Measurements from ENCODE around the gene TDP1. TPM values are rescaled to one million over a fixed set of nuclear protein-coding genes. Genes with fewer than 3 reads are reported as not detected.
A peak's percentile ranks its signal among the peaks of the same experiment; 100 is the strongest.

Gene TDP1
- total RNA-seq, 1 donor from 2014 or later: 3.4 TPM

DNA sequence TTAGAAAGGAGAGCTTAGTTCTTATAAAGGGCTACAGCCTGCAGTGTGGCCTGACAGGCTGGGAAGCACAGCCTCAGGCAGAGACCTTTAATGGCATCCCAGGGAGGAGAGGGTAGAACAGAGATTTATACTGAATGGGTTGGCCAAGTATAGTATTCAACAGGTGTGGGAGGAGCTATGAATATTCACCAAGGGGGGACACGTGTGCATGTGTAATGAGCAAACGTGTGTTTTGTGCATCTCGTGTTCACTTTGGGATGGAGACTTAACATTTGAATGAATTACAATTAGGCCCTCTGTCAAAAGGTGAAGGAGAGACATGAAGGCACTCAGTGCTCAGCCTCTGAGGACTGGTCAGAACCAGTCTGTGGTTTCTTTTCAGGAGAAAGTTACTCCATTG lies 5.2 kb downstream of the TDP1 start:
- no peak for DNase-seq
- Histone ChIP-seq H3K9me3 (replicated peaks) (no peaks in the 10 kb centered on the region), H3K27me3 (ENCODE audit: low read depth) (no peaks in the 10 kb centered on the region), H3K4me3 (no peak overlapping the region), H3K4me1 (peaks cover 14% of the 10 kb centered on the region), H3K27ac (replicated peaks) (no peak overlapping the region), H3K36me3 (peaks cover 16% of the 10 kb centered on the region)
- TF ChIP-seq, protein P1, sequence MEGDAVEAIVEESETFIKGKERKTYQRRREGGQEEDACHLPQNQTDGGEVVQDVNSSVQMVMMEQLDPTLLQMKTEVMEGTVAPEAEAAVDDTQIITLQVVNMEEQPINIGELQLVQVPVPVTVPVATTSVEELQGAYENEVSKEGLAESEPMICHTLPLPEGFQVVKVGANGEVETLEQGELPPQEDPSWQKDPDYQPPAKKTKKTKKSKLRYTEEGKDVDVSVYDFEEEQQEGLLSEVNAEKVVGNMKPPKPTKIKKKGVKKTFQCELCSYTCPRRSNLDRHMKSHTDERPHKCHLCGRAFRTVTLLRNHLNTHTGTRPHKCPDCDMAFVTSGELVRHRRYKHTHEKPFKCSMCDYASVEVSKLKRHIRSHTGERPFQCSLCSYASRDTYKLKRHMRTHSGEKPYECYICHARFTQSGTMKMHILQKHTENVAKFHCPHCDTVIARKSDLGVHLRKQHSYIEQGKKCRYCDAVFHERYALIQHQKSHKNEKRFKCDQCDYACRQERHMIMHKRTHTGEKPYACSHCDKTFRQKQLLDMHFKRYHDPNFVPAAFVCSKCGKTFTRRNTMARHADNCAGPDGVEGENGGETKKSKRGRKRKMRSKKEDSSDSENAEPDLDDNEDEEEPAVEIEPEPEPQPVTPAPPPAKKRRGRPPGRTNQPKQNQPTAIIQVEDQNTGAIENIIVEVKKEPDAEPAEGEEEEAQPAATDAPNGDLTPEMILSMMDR (IDR thresholded peaks at IDR 0.05; ENCODE audit: borderline replicate concordance): no peak
- intact Hi-C loops (cut with micrococcal nuclease): no loop called here

DNA sequence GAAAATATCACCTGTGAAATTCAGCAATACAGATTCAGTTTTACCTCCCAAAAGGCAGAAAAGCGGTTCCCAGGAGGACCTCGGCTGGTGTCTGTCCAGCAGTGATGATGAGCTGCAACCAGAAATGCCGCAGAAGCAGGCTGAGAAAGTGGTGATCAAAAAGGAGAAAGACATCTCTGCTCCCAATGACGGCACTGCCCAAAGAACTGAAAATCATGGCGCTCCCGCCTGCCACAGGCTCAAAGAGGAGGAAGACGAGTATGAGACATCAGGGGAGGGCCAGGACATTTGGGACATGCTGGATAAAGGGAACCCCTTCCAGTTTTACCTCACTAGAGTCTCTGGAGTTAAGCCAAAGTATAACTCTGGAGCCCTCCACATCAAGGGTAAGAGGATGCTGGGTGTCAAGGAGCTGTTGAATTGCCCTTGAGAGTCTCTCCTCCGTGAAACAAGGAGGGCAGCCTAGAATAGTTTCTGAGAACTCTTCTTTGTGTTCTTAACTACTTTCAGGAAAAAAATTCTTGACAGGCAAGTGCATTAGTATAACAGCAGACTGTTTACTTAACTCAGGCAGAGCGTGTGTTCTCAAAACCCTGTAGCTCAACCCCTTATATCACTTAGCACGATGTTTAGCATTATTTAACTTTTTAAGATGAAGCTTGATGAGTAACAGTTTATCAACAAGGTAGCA lies 7.7 kb downstream of the TDP1 start:
- Histone ChIP-seq H3K4me3 (no peak overlapping the region), H3K27me3 (ENCODE audit: low read depth) (no peaks in the 10 kb centered on the region), H3K9me3 (replicated peaks) (no peaks in the 10 kb centered on the region), H3K4me1 (peaks cover 8% of the 10 kb centered on the region), H3K36me3 (peaks cover 25% of the 10 kb centered on the region), H3K27ac (replicated peaks) (no peak overlapping the region)
- DNase-seq: no peak
- TF ChIP-seq, protein P1 (IDR thresholded peaks at IDR 0.05; ENCODE audit: borderline replicate concordance): no peak
- intact Hi-C loops (cut with micrococcal nuclease): no loop called here

DNA sequence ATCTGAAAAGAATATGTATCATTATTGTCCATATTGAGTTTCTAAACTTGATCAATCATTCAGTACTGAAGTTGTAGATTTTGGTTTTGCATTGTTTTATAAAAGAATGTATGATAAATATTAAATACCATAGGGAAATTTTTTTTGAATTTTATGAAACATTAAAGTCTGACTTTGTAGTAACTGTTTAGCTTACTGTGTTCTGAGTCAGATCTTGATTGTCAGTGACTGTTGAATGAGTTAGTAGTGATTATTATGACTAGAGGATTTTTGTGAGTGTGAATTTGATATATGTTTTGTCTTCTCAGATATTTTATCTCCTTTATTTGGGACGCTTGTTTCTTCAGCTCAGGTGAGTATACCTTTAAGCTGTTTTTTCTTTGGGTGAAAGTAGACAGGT lies 10.1 kb downstream of the TDP1 start:
- peaks cover 36% of the 10 kb centered on the region for H3K36me3 ChIP-seq
- no peak overlapping the region for H3K4me3 ChIP-seq
- no peak overlapping the region for H3K27ac ChIP-seq (replicated peaks)
- TF ChIP-seq, protein P1 (IDR thresholded peaks at IDR 0.05; ENCODE audit: borderline replicate concordance): no peak
- DNase-seq: no peak
- no peaks in the 10 kb centered on the region for H3K9me3 ChIP-seq (replicated peaks)
- intact Hi-C loops (cut with micrococcal nuclease): no loop called here
- peaks cover 8% of the 10 kb centered on the region for H3K4me1 ChIP-seq
- no peaks in the 10 kb centered on the region for H3K27me3 ChIP-seq (ENCODE audit: low read depth)

DNA sequence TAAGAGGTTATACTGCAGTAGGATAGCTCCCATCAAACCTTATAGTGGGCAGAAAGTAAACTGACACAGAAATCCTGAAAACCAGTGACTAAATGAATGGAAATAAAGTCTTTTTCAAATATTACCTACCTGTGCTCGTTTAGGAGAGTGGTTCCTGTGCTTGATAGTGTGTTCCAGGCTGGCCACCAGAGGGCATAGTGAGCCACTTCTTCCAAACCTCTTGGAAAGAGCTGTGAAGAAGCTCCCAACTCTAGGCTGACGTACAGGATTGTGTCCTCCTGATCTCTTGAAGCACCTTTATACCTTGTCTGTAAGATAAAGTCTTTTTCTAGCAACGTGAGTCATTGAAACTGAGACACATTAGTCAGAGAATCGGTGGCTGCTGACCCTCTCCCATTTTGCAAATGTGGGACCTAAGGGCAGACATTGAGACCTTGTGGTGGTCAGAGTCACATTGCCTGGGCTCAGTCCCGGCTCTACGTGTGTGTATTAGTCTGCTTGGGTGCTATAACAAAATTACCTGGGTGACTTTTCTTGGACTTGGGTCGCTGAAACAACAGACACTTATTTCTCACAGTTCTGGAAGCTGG lies 17.6 kb downstream of the TDP1 start:
- TF ChIP-seq, protein P1 (IDR thresholded peaks at IDR 0.05; ENCODE audit: borderline replicate concordance): peak; percentile 89
- Histone ChIP-seq H3K4me3 (no peak overlapping the region), H3K4me1 (no peaks in the 10 kb centered on the region), H3K36me3 (peaks cover 45% of the 10 kb centered on the region), H3K27ac (replicated peaks) (no peak overlapping the region), H3K9me3 (replicated peaks) (no peaks in the 10 kb centered on the region), H3K27me3 (ENCODE audit: low read depth) (no peaks in the 10 kb centered on the region)
- peak; percentile 38 for DNase-seq
- intact Hi-C loops (cut with micrococcal nuclease): loop anchor here (10.0 kb wide), 1 partner anchor 261 kb away; no protein-coding TSS in a partner anchor

DNA sequence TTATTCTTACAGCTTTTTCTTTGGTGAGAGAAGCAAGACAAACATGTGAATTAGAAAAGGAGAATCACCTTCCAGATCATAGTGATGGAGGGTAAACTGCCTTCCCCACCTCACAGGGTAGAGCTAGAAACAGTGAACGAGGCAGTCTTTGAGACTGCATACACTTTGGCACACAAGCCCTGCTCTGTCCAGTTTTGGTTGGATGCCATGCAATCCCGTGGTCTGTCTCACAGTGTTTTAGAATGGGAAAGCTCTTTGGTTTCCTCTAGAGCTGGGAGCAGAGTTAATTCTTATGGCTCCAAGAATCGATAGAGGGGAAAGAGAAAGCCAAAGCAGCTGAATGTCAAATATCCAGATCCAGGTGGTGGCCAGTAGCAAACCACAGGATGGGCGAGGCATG lies 21.9 kb downstream of the TDP1 start:
- DNase-seq: no peak
- intact Hi-C loops (cut with micrococcal nuclease): loop anchor here (10.0 kb wide), 1 partner anchor 257 kb away; no protein-coding TSS in a partner anchor
- Histone ChIP-seq H3K27me3 (ENCODE audit: low read depth) (no peaks in the 10 kb centered on the region), H3K4me1 (no peaks in the 10 kb centered on the region), H3K36me3 (peaks cover 44% of the 10 kb centered on the region), H3K9me3 (replicated peaks) (no peaks in the 10 kb centered on the region), H3K4me3 (no peak overlapping the region), H3K27ac (replicated peaks) (no peak overlapping the region)
- TF ChIP-seq, protein P1 (IDR thresholded peaks at IDR 0.05; ENCODE audit: borderline replicate concordance): no peak

All from left ventricle myocardium inferior (tissue), 1 donor.